AG09319 (cell line): ENCODE data around the gene RPS28.
A peak's percentile ranks its signal among the peaks of the same experiment; 100 is the strongest.
"Not testable (repeated sequence)": the region's sequence is repeated elsewhere in the genome, so short reads cannot be mapped to it uniquely, and the experiment has no call there.

Experiments used
- DNase-seq: peaks from one replicate; pipeline ENCODE4 v3.0.0-alpha.2; 2010; ENCODE audit warnings: low read depth; ENCODE audit errors: extremely low read depth
- TF ChIP-seq, protein P1 (sequence below): IDR thresholded peaks from 2 replicates; pipeline ENCODE4 v1.5.1; 2011; ENCODE audit warnings: low read depth, mild to moderate bottlenecking, inconsistent platforms, low read length, moderate library complexity

Gene RPS28

DNA sequence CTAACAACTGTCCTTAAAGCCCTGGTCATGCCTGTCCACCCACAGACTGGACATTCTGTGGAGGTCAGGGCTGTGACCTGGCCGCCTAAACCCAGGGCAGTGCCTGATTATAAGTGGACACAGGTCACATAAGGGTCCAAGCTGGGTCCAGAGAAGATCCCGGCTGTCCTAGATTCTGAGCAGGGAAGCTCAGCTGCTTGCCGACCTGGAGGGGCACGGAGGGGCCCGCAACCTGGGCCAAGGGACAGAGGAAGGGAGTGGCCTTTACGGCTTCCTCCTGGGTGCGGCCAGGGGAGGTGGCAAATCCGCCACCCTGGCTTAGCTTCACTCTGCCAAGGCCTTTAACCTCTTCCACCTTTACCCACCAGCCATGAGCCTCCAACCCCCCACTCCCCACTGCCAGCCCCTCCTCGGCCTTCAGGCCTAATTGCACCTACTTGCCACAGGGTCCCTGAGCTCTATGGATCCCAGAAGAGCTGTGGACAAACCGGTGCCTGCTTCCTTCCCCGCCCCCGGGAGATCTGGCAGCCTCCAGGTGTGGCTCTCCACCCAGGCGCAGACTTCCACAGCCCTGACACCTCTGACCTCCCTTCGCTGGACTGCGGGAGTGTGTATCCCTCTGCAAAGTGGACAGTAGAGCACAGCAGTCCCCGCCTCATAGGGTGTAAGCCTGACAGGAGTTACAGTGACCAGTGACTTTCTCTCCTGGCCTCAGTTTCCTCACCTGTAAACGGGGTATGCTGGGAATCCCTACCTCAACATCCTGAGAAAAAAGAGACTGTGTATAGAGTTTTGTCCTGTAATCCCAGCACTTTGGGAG, 14.9 kb upstream of the RPS28 start:
- DNase-seq = no peak
- TF ChIP-seq, protein P1, sequence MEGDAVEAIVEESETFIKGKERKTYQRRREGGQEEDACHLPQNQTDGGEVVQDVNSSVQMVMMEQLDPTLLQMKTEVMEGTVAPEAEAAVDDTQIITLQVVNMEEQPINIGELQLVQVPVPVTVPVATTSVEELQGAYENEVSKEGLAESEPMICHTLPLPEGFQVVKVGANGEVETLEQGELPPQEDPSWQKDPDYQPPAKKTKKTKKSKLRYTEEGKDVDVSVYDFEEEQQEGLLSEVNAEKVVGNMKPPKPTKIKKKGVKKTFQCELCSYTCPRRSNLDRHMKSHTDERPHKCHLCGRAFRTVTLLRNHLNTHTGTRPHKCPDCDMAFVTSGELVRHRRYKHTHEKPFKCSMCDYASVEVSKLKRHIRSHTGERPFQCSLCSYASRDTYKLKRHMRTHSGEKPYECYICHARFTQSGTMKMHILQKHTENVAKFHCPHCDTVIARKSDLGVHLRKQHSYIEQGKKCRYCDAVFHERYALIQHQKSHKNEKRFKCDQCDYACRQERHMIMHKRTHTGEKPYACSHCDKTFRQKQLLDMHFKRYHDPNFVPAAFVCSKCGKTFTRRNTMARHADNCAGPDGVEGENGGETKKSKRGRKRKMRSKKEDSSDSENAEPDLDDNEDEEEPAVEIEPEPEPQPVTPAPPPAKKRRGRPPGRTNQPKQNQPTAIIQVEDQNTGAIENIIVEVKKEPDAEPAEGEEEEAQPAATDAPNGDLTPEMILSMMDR = no peak

- DNase-seq = no peak
- TF ChIP-seq, protein P1 = no peak
Observed at GRCh38 chr19:8307400-8307964, 13.8 kb upstream of the RPS28 start.

- DNase-seq = peak; percentile 72
- TF ChIP-seq, protein P1 = no peak
Observed at GRCh38 chr19:8307965-8308866, 13.1 kb upstream of the RPS28 start, which contains the start of gene CD320. Gene CD320 (minus strand): TSS chr19:8308358. CDS start chr19:8308290, 68 bp downstream.

- TF ChIP-seq, protein P1 = no peak
- no peak for DNase-seq
Observed at GRCh38 chr19:8308891-8309291, 12.4 kb upstream of the RPS28 start.

GRCh38 chr19:8310342-8311055, 10.8 kb upstream of the RPS28 start:
- TF ChIP-seq, protein P1 = no peak
- no peak for DNase-seq

- DNase-seq = no peak
- TF ChIP-seq, protein P1 = no peak
Observed at GRCh38 chr19:8311461-8312260, 9.6 kb upstream of the RPS28 start.

GRCh38 chr19:8314981-8315640, 6.2 kb upstream of the RPS28 start:
- DNase-seq = not testable (repeated sequence)
